K562 (cell line): ENCODE data around the gene KRT77. TPM values are rescaled to one million over a fixed set of nuclear protein-coding genes. Genes with fewer than 3 reads are reported as not detected.

Experiments used
- CBX1 ChIP-seq: sonication (generic); IDR thresholded peaks from 2 replicates; pipeline ENCODE4 v1.6.1; 2016; ENCODE audit warnings: antibody characterized with exemption, low read depth, mild to moderate bottlenecking
- CLOCK ChIP-seq: fragments of 250-450 bp; sonication (Bioruptor Pico); IDR thresholded peaks from 2 replicates; pipeline ENCODE4 v1.4.0; 2020; ENCODE audit warnings: mild to moderate bottlenecking, moderate library complexity, borderline replicate concordance
- EWSR1 ChIP-seq: fragments of 450-650 bp; IDR thresholded peaks from 2 replicates; pipeline ENCODE4 v1.6.1; 2018; ENCODE audit warnings: borderline replicate concordance, mild to moderate bottlenecking, low read depth, moderate library complexity; ENCODE audit not compliant: partially characterized antibody
- FOXP4 ChIP-seq: sonication (generic); formaldehyde crosslinking; IDR thresholded peaks from 2 replicates; pipeline ENCODE4 v1.8.0; 2022; ENCODE audit warnings: mild to moderate bottlenecking, missing genetic modification reagents, borderline replicate concordance
- GMEB1 ChIP-seq: fragments of 250-450 bp; sonication (Bioruptor Pico); IDR thresholded peaks from 2 replicates; pipeline ENCODE4 v1.4.0; 2020; ENCODE audit warnings: mild to moderate bottlenecking
- HDAC8 ChIP-seq: fragments of 450-650 bp; IDR thresholded peaks from 2 replicates; pipeline ENCODE4 v1.6.1; 2016; ENCODE audit warnings: mild to moderate bottlenecking, missing genetic modification characterization, moderate library complexity, missing compliant biosample characterization
- HIVEP1 ChIP-seq: fragments of 250-450 bp; sonication (Bioruptor Pico); IDR thresholded peaks from 2 replicates; pipeline ENCODE4 v1.4.0; 2020; ENCODE audit warnings: mild to moderate bottlenecking
- MXD1 ChIP-seq: fragments of 250-450 bp; sonication (Bioruptor Pico); IDR thresholded peaks from 2 replicates; pipeline ENCODE4 v1.8.0; 2021; ENCODE audit warnings: borderline replicate concordance, mild to moderate bottlenecking, moderate library complexity; ENCODE audit not compliant: poor library complexity, severe bottlenecking
- NONO ChIP-seq, 2 experiments: fragments of 200-400 bp in 1 of 2; fragments of 450-650 bp in 1 of 2; formaldehyde crosslinking in 1 of 2; IDR thresholded peaks; 2 replicates each; pipeline ENCODE4 v1.6.1; 2017; ENCODE audit warnings: low read depth in 2 of 2, mild to moderate bottlenecking in 2 of 2, moderate library complexity in 2 of 2, low read length in 1 of 2
- PURB ChIP-seq: sonication (generic); formaldehyde crosslinking; IDR thresholded peaks from 2 replicates; pipeline ENCODE4 v1.9.0; 2021; ENCODE audit warnings: low read depth, mild to moderate bottlenecking, missing genetic modification reagents
- RFX1 ChIP-seq: fragments of 450-650 bp; IDR thresholded peaks from 2 replicates; pipeline ENCODE4 v1.6.1; 2016; ENCODE audit warnings: mild to moderate bottlenecking, moderate library complexity
- SMAD3 ChIP-seq: fragments of 450-650 bp; formaldehyde crosslinking; conservative IDR thresholded peaks from 2 replicates; pipeline ENCODE4 v1.4.0; 2020; ENCODE audit warnings: mild to moderate bottlenecking
- SOX6 ChIP-seq: fragments of 450-650 bp; IDR thresholded peaks from 2 replicates; pipeline ENCODE4 v1.6.1; 2014; ENCODE audit warnings: mild to moderate bottlenecking
- ZBTB17 ChIP-seq: fragments of 450-650 bp; formaldehyde crosslinking; IDR thresholded peaks from 2 replicates; pipeline ENCODE4 v1.4.0; 2020; ENCODE audit warnings: mild to moderate bottlenecking
- ZNF12 ChIP-seq: sonication (generic); formaldehyde crosslinking; IDR thresholded peaks from 2 replicates; pipeline ENCODE4 v1.4.0; 2020; ENCODE audit warnings: mild to moderate bottlenecking, missing genetic modification reagents
- ZNF589 ChIP-seq: fragments of 200-800 bp; sonication (Bioruptor generic); IDR thresholded peaks from 2 replicates; pipeline ENCODE4 v1.6.1; 2016; ENCODE audit warnings: low read depth, missing genetic modification characterization, missing compliant biosample characterization
- ZNF717 ChIP-seq: fragments of 250-450 bp; sonication (Bioruptor Pico); IDR thresholded peaks from 2 replicates; pipeline ENCODE4 v1.5.0; 2021
- polyA plus RNA-seq, 8 experiments: library from polyadenylated mRNA; depleted of rRNA in 4 of 8; stranded (reverse) in 5 of 8; unstranded in 3 of 8; fragments of >200 nt; fragmentation: Nextera tagmentation in 2 of 8; fragmentation: Illumina TruSeq in 1 of 8; extraction: Ambion mirVana in 2 of 8; extraction: Trizol in 1 of 8; gene quantifications; 2 replicates each; pipeline versions ENCODE4 v1.2.1 to v1.2.3, GENCODE V29; 2011 to 2014; ENCODE audit warnings: inconsistent platforms in 1 of 8, missing spikeins in 1 of 8
- total RNA-seq, 7 experiments: library from RNA; depleted of rRNA in 6 of 7; stranded (reverse); fragments of >200 nt in 6 of 7; fragmentation: Illumina TruSeq in 2 of 7; extraction: Trizol in 2 of 7; gene quantifications; 2 replicates each; pipeline versions ENCODE4 v1.2.1 to v1.2.3, GENCODE V29; 2011 to 2021; ENCODE audit warnings: low replicate concordance in 1 of 7
- TF ChIP-seq, protein P1 (sequence below): fragments of 450-650 bp; formaldehyde crosslinking; IDR thresholded peaks from 2 replicates; pipeline ENCODE4 v1.4.0; 2022; ENCODE audit warnings: mild to moderate bottlenecking, moderate library complexity
- TF ChIP-seq, protein P2 (sequence below): sonication (generic); formaldehyde crosslinking; IDR thresholded peaks from 2 replicates; pipeline ENCODE4 v1.9.0; 2022; ENCODE audit warnings: mild to moderate bottlenecking, missing genetic modification reagents
- TF ChIP-seq, protein P3 (sequence below): fragments of 250-450 bp; sonication (Bioruptor Pico); IDR thresholded peaks from 2 replicates; pipeline ENCODE4 v1.8.0; 2022; ENCODE audit warnings: moderate library complexity, mild to moderate bottlenecking, inconsistent platforms

The KRT77 gene
- total and polyA plus RNA-seq, 9 of the 15 experiments (the other 6 are each of a cell fraction or from before 2014, with no cell fraction given) = not detected

DNA sequence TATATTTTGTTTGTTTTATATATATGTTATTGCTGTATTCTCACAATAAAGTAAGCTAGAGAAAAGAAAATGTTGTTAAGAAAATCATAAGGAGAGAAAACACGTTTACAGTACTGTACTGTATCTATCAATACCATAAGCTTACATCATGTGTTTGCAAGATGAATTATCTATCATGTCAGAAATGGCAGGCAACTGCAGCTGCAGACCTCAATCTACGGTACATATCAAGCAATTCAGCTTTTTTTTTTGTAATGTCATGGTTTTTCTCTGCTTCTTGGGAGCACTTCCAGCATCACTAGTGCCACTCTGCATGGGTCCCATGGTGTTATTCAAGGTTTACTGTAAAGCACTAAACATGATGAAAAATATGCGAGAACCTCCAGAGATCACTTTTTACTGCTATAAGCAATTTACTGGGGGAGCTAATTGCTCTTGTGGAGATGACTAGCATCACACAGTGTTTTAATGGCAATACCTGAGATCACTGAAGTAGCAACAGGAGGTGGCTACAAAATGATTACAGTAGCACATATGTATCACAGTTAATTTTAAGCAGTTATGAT, 42.3 kb downstream of the KRT77 start (continued):
- no peak for TF ChIP-seq CLOCK (CRISPR knock-in tag)
- TF ChIP-seq MXD1 = no peak
- no peak for TF ChIP-seq HIVEP1 (CRISPR knock-in tag)
- no peak for TF ChIP-seq RFX1
- no peak for TF ChIP-seq ZBTB17
- TF ChIP-seq FOXP4 (CRISPR knock-in tag) = no peak
- TF ChIP-seq HDAC8 (tag) = no peak
- no peak for TF ChIP-seq NONO (IDR thresholded peaks at IDR 0.05; ENCODE audit: low read depth in 2 of 2, low read length in 1 of 2)
- no peak for TF ChIP-seq EWSR1
- no peak for TF ChIP-seq SOX6
- TF ChIP-seq PURB = no peak
- no peak for TF ChIP-seq GMEB1 (CRISPR knock-in tag)
- TF ChIP-seq ZNF717 (CRISPR knock-in tag) = no peak
- TF ChIP-seq, protein P1, sequence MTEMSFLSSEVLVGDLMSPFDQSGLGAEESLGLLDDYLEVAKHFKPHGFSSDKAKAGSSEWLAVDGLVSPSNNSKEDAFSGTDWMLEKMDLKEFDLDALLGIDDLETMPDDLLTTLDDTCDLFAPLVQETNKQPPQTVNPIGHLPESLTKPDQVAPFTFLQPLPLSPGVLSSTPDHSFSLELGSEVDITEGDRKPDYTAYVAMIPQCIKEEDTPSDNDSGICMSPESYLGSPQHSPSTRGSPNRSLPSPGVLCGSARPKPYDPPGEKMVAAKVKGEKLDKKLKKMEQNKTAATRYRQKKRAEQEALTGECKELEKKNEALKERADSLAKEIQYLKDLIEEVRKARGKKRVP (CRISPR knock-in tag) = peak; percentile 15; the same call in 1 of the 2 replicates
- TF ChIP-seq, protein P2, sequence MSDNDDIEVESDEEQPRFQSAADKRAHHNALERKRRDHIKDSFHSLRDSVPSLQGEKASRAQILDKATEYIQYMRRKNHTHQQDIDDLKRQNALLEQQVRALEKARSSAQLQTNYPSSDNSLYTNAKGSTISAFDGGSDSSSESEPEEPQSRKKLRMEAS (CRISPR knock-in tag) = no peak
- TF ChIP-seq SMAD3 (CRISPR knock-in tag) = no peak
- TF ChIP-seq, protein P3, sequence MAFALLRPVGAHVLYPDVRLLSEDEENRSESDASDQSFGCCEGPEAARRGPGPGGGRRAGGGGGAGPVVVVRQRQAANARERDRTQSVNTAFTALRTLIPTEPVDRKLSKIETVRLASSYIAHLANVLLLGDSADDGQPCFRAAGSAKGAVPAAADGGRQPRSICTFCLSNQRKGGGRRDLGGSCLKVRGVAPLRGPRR = no peak
- TF ChIP-seq CBX1 = no peak
- no peak for TF ChIP-seq ZNF589 (CRISPR knock-in tag)
- no peak for TF ChIP-seq ZNF12 (CRISPR knock-in tag)
